Endometrial microvascular endothelial cells (primary cell): ENCODE results near the gene RABEP2. TPM values are rescaled to one million over a fixed set of nuclear protein-coding genes. Genes with fewer than 3 reads are reported as not detected.
"Not testable (repeated sequence)": the region's sequence is repeated elsewhere in the genome, so short reads cannot be mapped to it uniquely, and the experiment has no call there.

Experiments used
- in situ Hi-C: cut with HindIII; loops from 2 replicates; pipeline ENCODE4 v1.10.0; 2017; ENCODE audit warnings: low sequenced_read_pairs, low pct_unique_long_range_greater_than_20kb; ENCODE audit errors: inconsistent ontology term
- total RNA-seq: library from RNA; depleted of rRNA; stranded (reverse); fragments of >200 nt; gene quantifications from one replicate; pipeline ENCODE4 v1.2.3, GENCODE V29; 2015; ENCODE audit errors: inconsistent ontology term

RABEP2 gene
- total RNA-seq, 1 donor from 2014 or later: 116 TPM

- in situ Hi-C loops: no loop called here
These were observed 19.2 kb downstream of the RABEP2 start for GRCh38 chr16:28905800-28906372.

DNA sequence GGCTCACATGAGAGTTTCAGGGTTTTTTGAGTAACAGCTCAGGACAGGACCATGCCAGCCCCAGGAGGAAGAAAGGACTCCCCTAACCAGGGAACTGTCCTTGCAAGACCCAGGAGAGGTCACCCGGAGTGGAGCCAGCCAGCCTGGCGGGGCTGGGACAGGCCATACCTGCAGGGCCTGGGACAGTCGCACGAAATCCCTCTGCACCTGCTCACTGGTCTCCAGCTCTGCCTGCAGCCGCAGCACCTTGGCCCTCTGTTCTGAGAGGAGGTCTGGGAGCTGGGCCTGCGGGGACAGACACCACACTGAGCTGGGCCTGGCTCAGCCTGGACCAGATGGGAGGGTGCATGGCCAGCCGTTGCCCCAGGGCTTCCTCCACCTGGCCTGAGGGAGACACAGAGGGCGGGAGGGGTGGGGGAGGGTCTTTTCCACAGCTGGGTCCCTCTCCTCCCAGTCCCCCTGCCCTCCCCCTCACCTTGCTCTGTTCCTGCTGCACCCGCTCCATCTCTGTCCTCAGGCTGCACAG is 19.7 kb downstream of the RABEP2 start:
- in situ Hi-C loops: no loop called here

- in situ Hi-C loops: no loop called here
These were observed 20.2 kb downstream of the RABEP2 start for GRCh38 chr16:28904828-28905227.

DNA sequence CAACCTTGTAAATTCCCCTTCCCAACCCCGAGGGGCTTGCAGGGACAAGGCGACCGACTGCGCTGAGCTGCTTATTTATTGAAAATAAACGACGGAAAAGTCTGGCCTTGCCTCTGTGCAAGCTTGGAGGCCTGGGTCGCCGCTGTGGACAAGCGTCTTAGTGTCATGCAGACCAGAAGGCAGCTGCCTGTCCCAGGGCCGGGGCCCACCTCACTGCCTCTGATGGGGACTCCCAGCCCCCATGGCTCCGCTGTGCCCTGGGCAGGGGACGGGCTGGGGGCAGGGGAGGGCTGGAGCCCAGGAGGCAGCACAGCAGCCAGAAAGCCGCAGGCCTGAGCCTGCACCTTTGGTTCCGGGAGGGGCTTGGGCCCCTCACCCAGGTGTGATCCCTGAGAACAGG is 20.7 kb downstream of the RABEP2 start:
- in situ Hi-C loops: no loop called here

- in situ Hi-C loops: no loop called here
These were observed 21.5 kb downstream of the RABEP2 start for GRCh38 chr16:28903344-28904042.

DNA sequence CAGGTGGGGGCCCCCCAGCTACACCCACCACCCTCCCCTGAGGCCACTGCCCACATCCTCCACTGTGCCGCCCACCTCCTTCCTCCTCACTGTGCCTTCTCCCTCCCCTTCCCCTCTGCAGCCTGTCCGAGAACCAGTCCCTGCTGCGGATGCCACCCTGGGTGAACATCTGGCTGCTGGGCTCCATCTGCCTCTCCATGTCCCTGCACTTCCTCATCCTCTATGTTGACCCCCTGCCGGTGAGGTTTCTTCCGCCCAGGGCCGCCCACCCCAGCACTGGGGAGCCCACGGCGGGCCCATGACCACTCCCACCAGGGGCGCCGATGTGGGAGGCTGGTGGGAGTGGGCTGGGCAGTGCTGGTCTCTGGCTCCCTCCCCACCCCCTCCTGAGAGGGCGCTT is 22.1 kb downstream of the RABEP2 start:
- in situ Hi-C loops: no loop called here

GRCh38 chr16:28901862-28902261 is 23.2 kb downstream of the RABEP2 start:
- in situ Hi-C loops: no loop called here

DNA sequence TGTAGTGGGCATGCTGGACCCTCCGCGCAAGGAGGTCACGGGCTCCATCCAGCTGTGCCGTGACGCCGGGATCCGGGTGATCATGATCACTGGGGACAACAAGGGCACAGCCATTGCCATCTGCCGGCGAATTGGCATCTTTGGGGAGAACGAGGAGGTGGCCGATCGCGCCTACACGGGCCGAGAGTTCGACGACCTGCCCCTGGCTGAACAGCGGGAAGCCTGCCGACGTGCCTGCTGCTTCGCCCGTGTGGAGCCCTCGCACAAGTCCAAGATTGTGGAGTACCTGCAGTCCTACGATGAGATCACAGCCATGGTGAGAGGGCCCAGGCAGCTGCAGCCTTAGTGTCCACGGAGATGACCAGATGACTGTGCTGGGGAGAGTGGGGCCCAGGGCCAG is 24.4 kb downstream of the RABEP2 start:
- in situ Hi-C loops: no loop called here

DNA sequence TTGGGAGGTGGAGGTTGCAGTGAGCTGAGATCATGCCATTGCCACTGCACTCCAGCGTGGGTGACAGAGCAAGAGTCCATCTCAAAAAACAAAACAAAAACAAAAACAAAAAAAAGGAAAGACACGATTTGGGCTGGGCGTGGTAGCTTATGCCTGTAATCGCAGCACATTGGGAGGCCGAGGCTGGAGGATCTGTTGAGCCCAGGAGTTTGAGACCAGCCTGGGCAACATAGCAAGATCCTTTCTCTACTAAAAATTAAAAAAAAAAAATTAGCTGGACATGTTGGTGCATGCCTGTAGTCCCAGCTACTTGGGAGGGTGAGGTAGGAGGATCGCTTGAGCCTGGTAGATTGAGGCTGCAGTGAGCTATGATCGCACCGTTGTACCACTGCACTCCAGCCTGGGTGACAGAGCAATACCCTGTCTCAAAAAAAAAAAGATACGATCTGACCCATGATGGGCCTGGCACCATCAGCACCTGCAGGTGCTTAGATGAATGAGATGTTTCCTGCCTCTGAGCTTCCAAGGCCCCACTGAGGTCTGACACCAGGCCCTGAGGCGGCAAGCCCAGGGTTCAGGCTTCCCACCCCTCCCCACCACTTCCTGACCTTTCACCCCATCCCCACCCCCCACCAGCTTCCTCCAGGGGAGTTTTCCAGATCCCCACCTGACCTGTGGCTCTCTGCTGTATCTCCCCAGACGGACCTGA is 25.0 kb downstream of the RABEP2 start:
- in situ Hi-C loops: no loop called here

GRCh38 chr16:28898942-28899341 is 26.1 kb downstream of the RABEP2 start:
- in situ Hi-C loops: no loop called here

DNA sequence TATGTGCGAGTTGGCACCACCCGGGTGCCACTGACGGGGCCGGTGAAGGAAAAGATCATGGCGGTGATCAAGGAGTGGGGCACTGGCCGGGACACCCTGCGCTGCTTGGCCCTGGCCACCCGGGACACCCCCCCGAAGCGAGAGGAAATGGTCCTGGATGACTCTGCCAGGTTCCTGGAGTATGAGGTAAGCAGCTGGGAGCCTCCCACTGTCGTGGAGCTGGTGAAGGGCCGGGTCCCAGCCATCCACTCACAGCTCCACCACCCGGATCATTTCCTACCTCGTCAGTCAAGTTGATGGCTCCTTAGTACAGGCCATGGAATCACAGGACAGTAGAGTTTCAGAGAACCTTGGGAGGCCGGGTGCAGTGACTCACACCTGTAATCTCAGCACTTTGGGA is 26.8 kb downstream of the RABEP2 start:
- in situ Hi-C loops: no loop called here

DNA sequence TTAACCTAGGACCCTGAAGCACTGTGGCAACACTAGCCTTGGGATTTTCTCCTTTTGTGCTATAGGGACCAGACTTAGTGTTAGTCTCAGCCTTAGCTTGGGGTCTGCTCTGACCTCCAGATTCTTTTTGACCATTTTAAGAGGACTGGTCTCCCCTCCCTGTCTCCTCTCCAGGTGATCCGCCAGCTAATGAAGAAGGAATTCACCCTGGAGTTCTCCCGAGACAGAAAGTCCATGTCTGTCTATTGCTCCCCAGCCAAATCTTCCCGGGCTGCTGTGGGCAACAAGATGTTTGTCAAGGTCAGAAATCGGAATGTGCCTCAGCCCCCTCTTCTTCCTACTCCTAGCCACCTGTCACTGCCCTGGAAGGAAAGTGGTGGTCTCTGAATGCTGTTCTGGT is 27.2 kb downstream of the RABEP2 start:
- in situ Hi-C loops: no loop called here

DNA sequence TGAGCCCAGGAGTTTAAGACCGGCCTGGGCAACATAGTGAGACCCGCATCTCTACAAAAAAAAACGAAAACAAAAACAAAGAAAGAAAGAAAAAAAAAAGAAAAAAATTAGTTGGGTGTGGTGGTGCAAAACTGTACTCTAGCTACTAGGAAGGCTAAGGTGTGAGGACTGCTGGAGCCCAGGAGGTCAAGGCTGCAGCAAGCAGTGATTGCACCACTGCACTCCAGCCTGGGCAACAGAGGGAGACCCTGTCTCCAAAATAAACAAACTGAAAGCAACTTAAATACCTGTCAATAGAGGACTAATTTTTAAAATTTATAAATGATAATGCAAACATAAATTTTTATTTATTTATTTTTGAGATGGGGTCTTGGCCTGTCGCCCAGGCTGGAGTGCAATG is 29.4 kb downstream of the RABEP2 start:
- in situ Hi-C loops: no loop called here

DNA sequence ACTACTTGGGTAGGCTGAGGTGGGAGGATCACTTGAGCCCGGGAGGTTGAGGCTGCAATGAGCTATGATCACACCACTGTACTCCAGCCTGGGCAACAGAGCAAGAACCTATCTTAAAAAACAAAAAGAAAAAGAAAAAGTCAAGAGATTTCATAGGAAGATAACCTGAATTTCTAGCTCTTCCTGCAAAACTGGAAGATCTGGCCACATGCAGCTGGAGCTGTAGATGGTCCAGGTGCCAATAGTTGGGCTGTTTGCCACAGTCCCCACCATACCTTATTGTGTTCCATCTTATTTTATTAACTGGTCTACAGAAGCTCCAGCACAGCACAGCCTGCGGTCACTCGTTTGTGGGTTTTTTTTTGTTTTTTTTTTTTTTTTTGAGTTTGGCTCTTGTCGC is 31.7 kb downstream of the RABEP2 start:
- in situ Hi-C loops: no loop called here

GRCh38 chr16:28891964-28892890 is 32.8 kb downstream of the RABEP2 start:
- in situ Hi-C loops: no loop called here

- in situ Hi-C loops: not testable (repeated sequence)
These were observed 34.7 kb downstream of the RABEP2 start for GRCh38 chr16:28890355-28890754.

DNA sequence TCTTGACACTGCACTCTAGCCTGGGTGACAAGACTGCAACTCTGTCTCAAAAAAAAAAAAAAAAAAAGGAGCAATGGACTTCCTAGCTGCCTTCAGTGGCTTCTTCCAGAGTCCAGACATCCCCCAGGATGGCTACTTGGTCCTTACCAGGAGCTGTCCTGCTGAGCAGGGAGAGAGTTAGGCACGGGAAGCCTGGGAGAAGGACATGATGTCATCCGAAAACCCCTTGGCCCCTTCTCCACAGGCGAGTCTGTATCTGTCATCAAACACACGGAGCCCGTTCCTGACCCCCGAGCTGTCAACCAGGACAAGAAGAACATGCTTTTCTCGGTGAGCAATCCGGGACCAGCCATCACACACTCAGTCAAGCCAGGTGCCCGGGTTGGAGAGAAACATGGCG is 38.1 kb downstream of the RABEP2 start:
- in situ Hi-C loops: no loop called here

- in situ Hi-C loops: no loop called here
These were observed 41.0 kb downstream of the RABEP2 start for GRCh38 chr16:28884045-28884444.
